Aorta (tissue), 5 donors: ENCODE results near the gene MYL5. TPM values are rescaled to one million over a fixed set of nuclear protein-coding genes. Genes with fewer than 3 reads are reported as not detected.

Source experiments
- ATAC-seq: fragments of 200-7000 bp; cut with Tn5 transposase; one replicate; pipeline ENCODE4 v1.9.1; 2022; ENCODE audit warnings: moderate library complexity; ENCODE audit not compliant: low FRiP score
- DNase-seq, 2 donors: peaks; one replicate each; pipeline ENCODE4 v3.0.0-alpha.2; 2020
- H3K27ac ChIP-seq, 2 donors: one replicate each; pipeline ENCODE4 v1.5.1; 2013; ENCODE audit warnings: low read length in 2 of 2, mild to moderate bottlenecking in 2 of 2, moderate library complexity in 2 of 2, control low read depth in 1 of 2, inconsistent platforms in 1 of 2, low read depth in 1 of 2
- H3K27me3 ChIP-seq, 2 donors: one replicate each; pipeline ENCODE4 v1.6.1; 2013; ENCODE audit warnings: control low read depth in 1 of 2, low read length in 1 of 2, mild to moderate bottlenecking in 1 of 2, moderate library complexity in 1 of 2; ENCODE audit not compliant: insufficient read depth in 2 of 2, control insufficient read depth in 1 of 2
- H3K36me3 ChIP-seq, 2 donors: one replicate each; pipeline ENCODE4 v1.6.1; 2013; ENCODE audit warnings: control low read depth in 1 of 2, low read length in 1 of 2, mild to moderate bottlenecking in 1 of 2; ENCODE audit not compliant: insufficient read depth in 2 of 2, control insufficient read depth in 1 of 2
- H3K4me1 ChIP-seq, 2 donors: one replicate each; pipeline ENCODE4 v1.6.1; 2013; ENCODE audit warnings: low read length in 2 of 2, control low read depth in 1 of 2, mild to moderate bottlenecking in 1 of 2, moderate library complexity in 1 of 2; ENCODE audit not compliant: insufficient read depth in 2 of 2, control insufficient read depth in 1 of 2
- H3K4me3 ChIP-seq, 2 donors: one replicate each; pipeline ENCODE4 v1.5.1; 2013; ENCODE audit warnings: low read length in 2 of 2, control low read depth in 1 of 2, mild to moderate bottlenecking in 1 of 2
- H3K9me3 ChIP-seq: one replicate; pipeline ENCODE4 v1.6.1; 2013; ENCODE audit warnings: mild to moderate bottlenecking, low read length; ENCODE audit not compliant: control insufficient read depth
- WGBS, 2 donors: extraction: QIAGEN DNeasy Blood & Tissue Kit; methylation state at CpG; one replicate each; pipeline ENCODE4 v1.1.7; 2013; 5-methylcytosine and 5-hydroxymethylcytosine counted together
- intact Hi-C, 2 donors: fragments of 100-400 bp; cut with DNase I; formaldehyde crosslinking; loops; one replicate each; pipeline versions ENCODE4 v1.14.2 to v1.15.0; 2022
- polyA plus RNA-seq, 2 donors: library from polyadenylated mRNA; stranded (reverse); fragments of 200-250 nt; gene quantifications; one replicate each; pipeline ENCODE4 v1.2.3, GENCODE V29; 2013
- total RNA-seq, 2 donors: library from RNA; stranded (reverse); fragmentation: NEBNext Ultra II Directional; extraction: Animal tissue kit (Norgen Biotek cat#: 25700); gene quantifications; one replicate each; pipeline ENCODE4 v1.2.1, GENCODE V29; 2021
- donor health status: healthy with polysubstance abuse.
- donor health status: Bipolar disorder and iron deficiency.
- donor health status: DM: no; HTN: no; CAD: no.
- donor health status: DM: no; HTN: no; CAD: no.
- donor health status: DM: yes; HTN: yes; CAD: no.

MYL5 gene
- total and polyA plus RNA-seq, 4 donors = 5.7 to 19.8 (median 13.4) TPM

DNA sequence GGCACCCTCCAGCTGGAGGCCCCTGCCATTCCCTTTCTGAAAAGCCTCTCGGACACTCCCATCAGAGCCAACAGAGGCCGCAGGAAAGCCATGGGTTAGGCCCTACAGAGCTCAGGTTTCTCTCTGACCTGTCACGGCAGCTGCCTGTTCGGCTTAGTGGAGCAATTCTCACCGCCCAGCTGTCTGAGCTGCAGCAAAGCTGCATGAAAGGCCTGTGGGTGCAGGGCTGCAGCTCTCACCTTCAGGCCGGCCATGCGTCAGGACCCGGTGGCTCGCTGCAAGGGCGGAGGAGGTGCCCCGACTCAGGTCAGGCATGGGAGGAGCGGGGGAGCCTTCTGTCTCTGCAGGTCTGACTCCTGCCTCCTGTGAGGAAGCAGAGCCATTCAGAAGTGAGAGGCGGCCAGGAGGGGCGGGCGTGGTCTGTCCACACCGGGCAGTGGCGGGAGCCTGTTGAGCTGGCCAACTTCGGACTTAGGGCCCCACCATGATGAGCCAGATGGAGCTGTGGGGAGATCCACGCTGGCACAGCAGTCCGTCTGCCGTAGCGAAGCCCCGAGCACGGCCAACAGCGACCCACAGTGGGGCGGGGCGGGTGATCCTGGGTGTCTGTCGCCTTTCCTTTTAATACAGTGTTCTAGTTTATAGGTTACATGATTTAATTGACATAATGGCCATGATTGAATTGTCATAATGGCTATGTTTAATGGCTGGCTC, 25.6 kb upstream of the MYL5 start:
- Histone ChIP-seq H3K27ac (no peak overlapping the region), H3K27me3 (no peaks in the 10 kb centered on the region), H3K9me3 (no peaks in the 10 kb centered on the region), H3K36me3 (no peaks in the 10 kb centered on the region), H3K4me3 (no peak overlapping the region), H3K4me1 (no peaks in the 10 kb centered on the region)
- WGBS, 2 donors = 66 to 74% methylated on average over 28 of the region's 28 CpGs
- DNase-seq = peak in 1 of 2 donors; percentile 38
- ATAC-seq = no peak
- intact Hi-C loops = no loop called here

DNA sequence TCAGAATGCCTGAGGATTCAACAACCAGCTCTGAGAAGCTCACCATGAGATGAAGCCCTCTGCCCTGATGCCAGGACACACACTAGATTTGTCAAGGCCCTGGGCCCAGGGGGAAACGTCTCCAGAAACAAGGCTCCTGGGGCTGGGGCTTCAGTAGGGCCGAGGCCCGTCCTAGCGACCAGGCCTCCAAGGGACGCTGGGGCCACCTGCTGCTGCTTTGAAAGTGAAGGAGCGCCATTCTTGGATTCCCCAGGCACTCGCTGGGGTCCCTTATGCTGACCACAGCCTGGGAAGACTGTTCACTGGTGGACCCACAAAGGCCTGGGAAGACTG, 25.1 kb upstream of the MYL5 start:
- intact Hi-C loops = no loop called here
- DNase-seq = peak in 1 of 2 donors; percentile 26
- Histone ChIP-seq H3K9me3 (no peaks in the 10 kb centered on the region), H3K36me3 (no peaks in the 10 kb centered on the region), H3K4me1 (no peaks in the 10 kb centered on the region), H3K4me3 (no peak overlapping the region), H3K27me3 (no peaks in the 10 kb centered on the region), H3K27ac (no peak overlapping the region)
- 91 to 92% methylated on average over 7 of the region's 7 CpGs for WGBS, 2 donors
- no peak for ATAC-seq

DNA sequence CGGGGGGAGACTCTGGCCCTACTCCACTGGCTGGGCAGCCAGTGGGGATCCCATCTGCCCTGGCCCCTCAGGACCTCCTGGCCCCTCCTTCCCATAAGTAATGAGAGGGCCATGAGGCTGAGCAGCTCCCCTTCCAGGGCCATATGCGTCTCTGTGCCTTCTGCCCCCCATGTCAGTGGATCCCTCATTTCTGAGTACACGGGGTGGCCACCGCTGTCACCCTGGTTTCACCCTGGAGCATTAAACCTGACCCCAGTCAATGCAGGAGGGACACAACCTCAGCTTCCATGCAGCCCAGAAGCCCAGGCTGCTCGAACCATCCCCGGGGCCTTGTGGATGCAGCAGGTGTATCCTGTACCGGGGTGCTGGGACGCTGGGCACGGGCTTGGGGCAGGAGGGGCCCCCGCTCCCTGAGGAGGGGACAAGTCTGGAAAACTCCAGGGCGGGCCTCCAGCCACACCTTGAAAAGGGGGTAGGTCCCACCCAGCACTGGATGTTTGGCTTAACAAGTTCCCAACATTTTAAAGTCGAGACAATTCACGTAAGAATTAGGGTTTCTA, 24.5 kb upstream of the MYL5 start:
- no peaks in the 10 kb centered on the region for H3K27me3 ChIP-seq
- ATAC-seq = no peak

DNA sequence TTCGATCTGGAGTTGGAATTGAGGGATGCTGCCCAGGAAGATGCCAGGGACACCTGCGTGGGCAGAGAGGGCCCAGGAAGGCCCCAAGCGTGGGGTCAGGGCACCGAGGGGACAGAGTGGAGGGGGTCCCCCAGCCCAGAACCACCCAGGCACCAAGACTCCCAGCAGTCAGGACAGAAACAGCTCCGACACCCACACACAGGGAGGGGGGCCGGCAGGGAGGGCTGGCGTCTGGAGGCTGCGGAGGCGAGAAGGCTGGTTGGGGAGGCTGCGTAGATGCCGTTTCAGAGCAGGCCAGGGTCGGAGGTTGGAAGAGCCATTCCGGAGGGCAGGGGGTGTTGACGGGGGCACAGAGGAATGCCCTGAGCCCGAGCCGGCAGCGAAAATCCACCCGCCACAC, 23.9 kb upstream of the MYL5 start:
- no peak overlapping the region for H3K4me3 ChIP-seq
- no peak overlapping the region for H3K27ac ChIP-seq
- H3K9me3 ChIP-seq = no peaks in the 10 kb centered on the region
- no peaks in the 10 kb centered on the region for H3K4me1 ChIP-seq
- DNase-seq (peak in 1 of 2 donors; percentile 39), ATAC-seq (no peak)
- intact Hi-C loops = no loop called here
- H3K27me3 ChIP-seq = no peaks in the 10 kb centered on the region
- WGBS, 2 donors = 61 to 69% methylated on average over 18 of the region's 18 CpGs
- no peaks in the 10 kb centered on the region for H3K36me3 ChIP-seq

More for the DNA sequence above, 24.5 kb upstream of the MYL5 start:
- Histone ChIP-seq H3K9me3 (no peaks in the 10 kb centered on the region), H3K27ac (no peak overlapping the region), H3K36me3 (no peaks in the 10 kb centered on the region), H3K4me3 (no peak overlapping the region), H3K4me1 (no peaks in the 10 kb centered on the region)
- intact Hi-C loops = no loop called here
- 90 to 91% methylated on average over 13 of the region's 13 CpGs for WGBS, 2 donors
- peak in 1 of 2 donors; percentile 33 for DNase-seq

DNA sequence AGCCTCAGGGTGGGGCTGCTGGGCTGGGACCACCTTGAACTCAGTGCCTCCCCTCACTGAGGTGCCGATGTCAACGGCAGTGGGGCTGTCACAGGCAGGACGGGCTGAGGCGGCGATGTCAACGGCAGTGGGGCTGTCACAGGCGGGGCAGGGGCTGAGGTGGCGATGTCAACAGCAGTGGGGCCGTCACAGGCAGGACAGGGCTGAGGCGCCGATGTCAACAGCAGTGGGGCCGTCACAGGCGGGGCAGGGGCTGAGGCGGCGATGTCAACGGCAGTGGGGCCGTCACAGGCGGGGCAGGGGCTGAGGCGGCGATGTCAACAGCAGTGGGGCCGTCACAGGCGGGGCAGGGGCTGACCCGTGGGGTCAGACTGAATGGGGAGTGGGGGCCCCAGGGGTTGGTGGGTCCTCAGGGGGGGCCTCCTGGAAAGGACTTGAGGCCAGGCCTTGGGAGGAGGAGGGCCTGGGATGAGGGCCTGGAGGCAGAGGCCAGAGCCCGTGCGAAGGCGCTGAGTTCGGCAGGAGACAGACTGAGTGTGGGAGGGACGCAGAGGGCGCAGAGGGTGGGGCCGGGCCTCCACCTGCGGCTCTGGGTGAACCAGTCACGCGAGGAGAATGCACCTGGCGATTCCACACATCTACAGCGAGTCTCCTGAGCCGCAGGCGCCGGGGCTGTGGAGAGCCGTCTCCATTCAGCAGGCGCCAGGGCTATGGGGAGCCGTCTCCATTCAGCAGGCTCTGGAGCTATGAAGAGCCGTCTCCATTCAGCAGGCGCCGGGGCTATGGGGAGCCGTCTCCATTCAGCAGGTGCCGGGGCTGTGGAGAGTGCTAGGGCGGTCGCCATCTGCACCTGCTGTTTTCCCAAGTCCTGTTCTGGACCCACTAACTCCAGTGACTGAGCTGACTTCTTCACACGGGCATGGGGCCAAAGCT, 23.1 kb upstream of the MYL5 start:
- H3K36me3 ChIP-seq = no peaks in the 10 kb centered on the region
- H3K4me1 ChIP-seq = no peaks in the 10 kb centered on the region
- intact Hi-C loops = no loop called here
- peak in 1 of 2 donors; percentile 24 for DNase-seq
- H3K4me3 ChIP-seq = no peak overlapping the region
- H3K27ac ChIP-seq = no peak overlapping the region
- H3K9me3 ChIP-seq = no peaks in the 10 kb centered on the region
- no peaks in the 10 kb centered on the region for H3K27me3 ChIP-seq
- 31 to 37% methylated on average over 49 of the region's 49 CpGs for WGBS, 2 donors
- no peak for ATAC-seq

DNA sequence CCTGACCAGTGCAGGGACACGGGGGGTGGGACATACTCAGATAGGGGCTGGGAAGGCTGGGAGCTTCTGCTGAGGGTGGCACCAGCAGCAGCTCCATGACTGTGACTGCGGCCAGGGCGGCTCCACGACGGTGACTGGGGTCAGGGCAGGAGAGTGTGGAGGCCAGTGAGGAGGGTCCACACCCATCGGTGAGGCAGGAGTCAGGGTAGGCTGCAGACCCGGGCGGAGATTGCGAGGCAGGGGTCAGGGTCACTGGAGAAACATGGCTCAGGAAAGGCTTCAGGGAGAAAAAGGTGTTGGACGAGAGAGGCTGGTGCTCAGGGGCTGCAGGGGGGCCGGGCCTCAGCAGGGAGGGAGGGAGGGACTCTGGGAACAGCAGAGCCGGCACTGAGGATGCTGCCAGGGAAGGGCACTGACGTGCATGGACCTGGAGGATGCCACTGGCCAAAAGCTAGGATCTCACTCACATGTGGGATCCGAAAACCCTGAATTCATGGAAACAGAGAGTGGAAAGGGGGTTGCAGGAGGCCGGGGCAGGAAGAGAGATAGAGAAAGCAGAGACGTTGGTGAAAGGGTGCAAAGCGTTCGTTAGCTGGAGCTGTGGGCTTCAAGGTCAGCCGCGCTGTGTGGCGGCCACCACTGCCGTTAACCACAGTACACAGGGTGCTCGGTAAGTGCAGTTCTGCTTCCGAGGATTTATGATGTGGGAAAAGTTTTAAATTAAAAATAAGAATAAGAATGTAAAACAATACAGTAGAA, 22.3 kb upstream of the MYL5 start:
- no peaks in the 10 kb centered on the region for H3K27me3 ChIP-seq

DNA sequence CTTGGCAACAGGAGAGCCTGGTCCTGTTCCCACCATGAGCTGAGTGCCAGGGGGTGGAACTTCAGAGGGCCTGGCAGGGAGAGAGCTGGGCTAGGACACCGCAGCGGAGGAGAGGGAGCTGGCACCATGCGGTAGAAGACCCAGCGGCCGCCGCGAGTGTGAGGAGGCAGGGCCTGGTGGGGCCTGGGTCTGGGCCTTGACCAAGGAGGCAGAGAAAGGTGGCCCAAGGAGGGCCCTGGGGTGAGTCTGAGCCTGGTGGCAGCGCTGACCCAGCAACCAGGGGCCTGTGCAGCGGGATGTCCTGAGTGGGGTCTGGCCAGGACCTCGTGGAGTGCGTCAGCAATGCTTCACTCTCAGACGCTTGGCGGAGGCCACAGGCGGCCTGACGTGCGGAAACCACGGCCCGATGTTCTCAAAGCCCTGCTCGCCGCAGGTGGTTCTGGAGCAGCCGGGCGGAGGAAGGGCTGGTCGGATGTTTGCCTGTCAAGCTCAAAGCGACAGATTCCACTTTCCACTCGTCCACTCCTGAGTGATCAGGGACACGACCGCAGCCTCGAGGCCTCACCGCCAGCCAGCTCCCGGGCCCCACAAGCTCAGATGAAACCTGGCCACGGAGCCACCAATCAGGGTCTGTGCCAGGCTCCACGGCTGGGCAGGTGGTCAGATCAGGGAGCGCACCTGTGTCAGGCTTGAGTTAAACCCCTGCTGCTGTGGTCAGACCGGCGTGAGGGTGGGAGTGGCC, 21.1 kb upstream of the MYL5 start:
- no peaks in the 10 kb centered on the region for H3K27me3 ChIP-seq
- WGBS, 2 donors = 71 to 76% methylated on average over 35 of the region's 35 CpGs

More for the DNA sequence above, 22.3 kb upstream of the MYL5 start:
- H3K27ac ChIP-seq = no peak overlapping the region
- DNase-seq = peak in 1 of 2 donors; percentile 26
- intact Hi-C loops = no loop called here
- H3K9me3 ChIP-seq = no peaks in the 10 kb centered on the region
- H3K4me3 ChIP-seq = no peak overlapping the region
- no peaks in the 10 kb centered on the region for H3K4me1 ChIP-seq
- no peak for ATAC-seq
- H3K36me3 ChIP-seq = no peaks in the 10 kb centered on the region
- 68 to 69% methylated on average over 24 of the region's 24 CpGs for WGBS, 2 donors

More for the DNA sequence above, 21.1 kb upstream of the MYL5 start:
- H3K9me3 ChIP-seq = no peaks in the 10 kb centered on the region
- intact Hi-C loops = no loop called here
- ATAC-seq (no peak), DNase-seq (peak; percentile 37 to 68)
- H3K36me3 ChIP-seq = no peaks in the 10 kb centered on the region
- H3K4me1 ChIP-seq = no peaks in the 10 kb centered on the region
- no peak overlapping the region for H3K27ac ChIP-seq
- no peak overlapping the region for H3K4me3 ChIP-seq
